K562 treated with DMSO at 1 percent for 4 hours (cell line): ENCODE data around the gene PTTG1. TPM values are rescaled to one million over a fixed set of nuclear protein-coding genes. Genes with fewer than 3 reads are reported as not detected.

ENCODE experiments used
- total RNA-seq: library from RNA; unstranded; fragments of 300-600 nt; gene quantifications from 2 replicates; pipeline ENCODE4 v1.2.3, GENCODE V29; 2022; ENCODE audit not compliant: insufficient read depth

PTTG1 gene
- total RNA-seq = 265 and 329 TPM in 2 replicates

DNA sequence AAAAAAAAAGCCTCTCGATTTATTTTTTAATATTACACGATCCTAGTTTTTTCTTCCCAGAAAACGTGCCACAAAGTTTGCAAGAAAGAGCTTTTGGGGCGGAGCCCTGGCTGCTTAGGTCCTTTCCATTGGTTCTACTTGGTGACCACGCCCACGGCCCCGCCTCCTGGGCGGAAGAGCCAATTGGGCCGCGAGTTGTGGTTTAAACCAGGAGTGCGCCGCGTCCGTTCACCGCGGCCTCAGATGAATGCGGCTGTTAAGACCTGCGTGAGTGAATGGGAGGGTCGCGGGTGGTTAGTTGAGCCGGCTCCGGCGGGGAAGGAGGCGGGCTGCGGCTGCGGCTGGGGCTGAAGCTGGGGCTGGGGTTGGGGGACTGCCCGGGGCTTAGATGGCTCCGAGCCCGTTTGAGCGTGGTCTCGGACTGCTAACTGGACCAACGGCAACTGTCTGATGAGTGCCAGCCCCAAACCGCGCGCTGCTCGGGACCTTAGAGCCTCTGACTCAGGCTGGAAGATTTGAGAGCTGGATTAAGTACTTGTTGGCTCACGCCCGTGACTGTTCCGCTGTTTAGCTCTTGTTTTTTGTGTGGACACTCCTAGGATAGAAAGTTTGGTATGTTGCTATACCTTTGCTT lies at the start of gene PTTG1:
Gene PTTG1, plus strand, starts transcription at position 231 of the 634 bp plus-strand sequence. CDS start 458 bp downstream, outside the sequence.

DNA sequence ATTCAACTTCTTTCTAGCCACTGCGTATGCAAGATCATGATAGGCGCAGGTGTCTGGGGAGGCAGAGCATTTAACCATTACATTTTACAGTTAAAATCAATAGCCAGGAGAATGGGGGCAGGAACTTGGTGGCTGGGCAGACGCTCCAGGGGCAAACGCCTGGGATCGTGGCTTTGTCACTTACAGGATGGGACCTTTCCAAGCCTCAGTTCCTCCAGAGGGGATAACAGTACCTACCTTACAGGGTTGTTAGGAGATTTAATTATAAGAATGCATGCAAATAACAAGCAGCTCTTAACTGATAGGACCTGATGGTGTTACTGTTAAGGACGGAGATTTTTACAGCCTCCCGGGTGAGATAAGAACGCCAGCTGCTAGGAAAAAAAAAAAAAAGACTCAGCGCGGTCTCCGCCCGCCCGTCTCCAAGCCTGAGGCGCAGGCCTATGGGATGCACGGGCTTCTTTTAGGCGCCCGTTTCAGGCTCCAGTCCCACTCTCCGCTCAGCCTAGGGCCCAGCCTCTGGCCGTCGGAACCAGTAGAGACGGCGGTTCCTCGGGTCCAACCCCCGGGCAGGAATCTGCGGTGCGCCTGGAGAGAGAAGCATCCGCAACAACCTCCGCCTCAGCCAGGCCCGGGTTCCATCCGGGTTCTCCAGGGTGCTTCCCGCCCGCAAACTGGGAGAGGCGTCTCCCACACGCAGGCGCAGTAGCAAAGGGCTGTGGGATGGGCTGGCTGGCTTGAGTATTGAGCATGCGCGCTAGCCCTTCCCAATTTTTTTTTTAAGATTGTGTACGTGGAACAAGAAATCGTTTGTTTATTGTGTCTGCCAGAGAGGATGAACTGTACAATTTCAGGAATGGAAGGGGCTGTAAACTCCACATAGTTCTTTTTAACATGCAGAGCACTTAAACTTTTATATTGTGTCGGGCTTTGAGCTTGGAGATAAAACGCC lies 22.0 kb upstream of the PTTG1 start, which contains the start of gene FAM200C:
Gene FAM200C, minus strand, starts transcription at position 653 of the 952 bp plus-strand sequence. CDS start 4,564 bp downstream, outside the sequence.

DNA sequence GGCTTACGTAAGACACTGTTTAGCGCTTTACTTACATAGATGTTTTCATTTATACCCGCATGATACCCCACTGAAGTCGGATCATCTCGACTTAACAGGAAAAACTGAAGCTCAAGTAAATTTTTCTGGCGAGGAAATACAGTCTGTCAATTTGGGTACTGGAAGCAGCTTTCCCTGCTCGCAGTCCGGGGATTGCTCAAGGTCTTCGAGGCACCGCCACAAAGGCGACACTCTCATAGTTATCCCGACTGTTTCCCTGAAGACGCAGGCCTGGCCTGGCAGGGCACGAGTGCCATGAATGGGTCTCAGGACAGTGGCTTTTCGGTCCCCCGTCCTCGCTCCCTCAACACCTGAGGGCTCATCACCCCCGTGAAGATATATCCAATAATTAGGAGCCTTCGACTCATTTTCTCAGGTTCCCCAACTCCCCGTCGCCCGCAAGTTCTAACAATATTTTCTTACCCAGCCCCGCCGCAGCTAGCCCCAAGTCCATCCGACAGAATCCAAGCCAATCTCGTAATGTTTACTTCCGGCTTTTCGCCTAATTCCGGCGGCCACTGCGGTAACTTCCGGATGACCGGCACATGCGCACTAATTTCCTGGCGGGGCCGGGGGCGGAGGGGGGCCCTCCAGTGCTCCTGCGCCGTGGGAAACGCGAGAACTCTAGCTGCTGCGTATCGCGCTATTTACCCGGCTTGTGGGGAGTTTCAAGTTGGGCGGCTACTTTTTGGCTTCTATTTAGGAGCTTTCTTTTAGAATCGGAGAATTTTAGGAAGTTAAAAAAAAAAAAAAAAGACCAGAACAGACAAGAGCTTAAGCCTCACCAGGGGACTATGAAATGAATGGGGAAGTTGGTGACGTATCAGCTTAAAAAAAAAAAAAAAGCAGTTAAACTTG lies 2.8 kb upstream of the PTTG1 start, which contains the start of gene SLU7:
Gene SLU7, minus strand, starts transcription at position 521 of the 897 bp plus-strand sequence. CDS start 3,787 bp downstream, outside the sequence.

Other genes starting within 250 kb of the PTTG1 start
- gene FABP6, start 192.3 kb upstream of the PTTG1 start, total RNA-seq = not detected in 2 replicates
- not detected in 2 replicates for gene CCNJL, start 109.3 kb upstream of the PTTG1 start, total RNA-seq
- gene C1QTNF2, start 51.2 kb upstream of the PTTG1 start, total RNA-seq = not detected in 2 replicates
- 1.4 and 2.1 TPM in 2 replicates for gene FAM200C, start 21.8 kb upstream of the PTTG1 start, total RNA-seq
- 50.4 and 54.5 TPM in 2 replicates for gene SLU7, start 2.8 kb upstream of the PTTG1 start, total RNA-seq